NOMO-1 treated with DMSO at 0.1 percent for 48 hours (cell line): ENCODE data around the gene CACTIN.
"Not testable (repeated sequence)": the region's sequence is repeated elsewhere in the genome, so short reads cannot be mapped to it uniquely, and the experiment has no call there.

Source experiments
- DNase-seq: peaks from one replicate; lab custom pipeline; 2025; ENCODE audit not compliant: unreplicated experiment; lab: John Stamatoyannopoulos, UW

Gene CACTIN

DNA sequence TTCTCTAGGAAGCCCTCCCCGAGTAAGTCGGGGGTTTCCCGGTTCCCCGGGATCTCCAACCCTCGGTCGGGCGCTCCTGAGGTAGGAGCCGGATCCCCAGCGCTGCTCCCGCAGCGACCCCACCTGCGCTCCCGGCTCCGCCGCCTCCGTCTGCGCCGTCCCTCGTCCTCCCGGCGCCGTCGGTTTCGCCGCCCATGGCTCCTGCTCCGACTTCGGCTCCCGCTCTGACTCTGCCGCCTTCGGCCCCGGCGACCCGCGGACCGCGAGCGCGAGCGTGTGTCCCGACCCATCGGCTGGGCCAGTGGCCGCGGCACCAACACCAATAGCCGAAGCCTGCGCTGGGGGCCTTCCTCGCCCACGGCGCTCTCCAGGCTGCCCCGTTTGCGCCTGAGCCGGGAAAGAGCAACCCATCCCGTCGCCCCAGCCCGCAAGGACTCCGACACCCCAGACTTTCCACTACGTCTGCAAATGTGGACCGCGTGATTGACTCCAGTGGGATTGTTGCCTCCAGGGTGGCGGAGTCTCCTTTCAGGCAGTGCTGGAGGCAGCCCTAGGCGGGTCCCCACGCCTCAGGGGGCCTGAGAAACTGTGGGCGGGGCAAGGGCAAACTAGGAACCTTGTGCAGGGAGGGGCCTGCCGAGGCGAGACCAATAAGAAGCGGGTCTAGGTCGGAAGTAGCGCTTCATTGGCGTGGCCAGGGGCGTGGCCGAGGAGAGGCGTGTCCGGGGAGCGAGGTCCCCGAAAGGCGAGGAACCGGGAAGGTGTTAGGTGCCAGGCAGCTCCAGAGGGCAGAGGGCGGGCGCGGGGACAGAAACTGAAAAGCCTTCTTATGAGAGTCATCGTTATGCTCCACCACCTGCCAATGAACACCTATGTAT, at the start of gene CACTIN:
TSS of gene CACTIN (minus strand) at position 318 of the 878 bp plus-strand sequence. CDS start at position 290, 28 bp downstream.
- DNase-seq: peak; percentile 98

DNA sequence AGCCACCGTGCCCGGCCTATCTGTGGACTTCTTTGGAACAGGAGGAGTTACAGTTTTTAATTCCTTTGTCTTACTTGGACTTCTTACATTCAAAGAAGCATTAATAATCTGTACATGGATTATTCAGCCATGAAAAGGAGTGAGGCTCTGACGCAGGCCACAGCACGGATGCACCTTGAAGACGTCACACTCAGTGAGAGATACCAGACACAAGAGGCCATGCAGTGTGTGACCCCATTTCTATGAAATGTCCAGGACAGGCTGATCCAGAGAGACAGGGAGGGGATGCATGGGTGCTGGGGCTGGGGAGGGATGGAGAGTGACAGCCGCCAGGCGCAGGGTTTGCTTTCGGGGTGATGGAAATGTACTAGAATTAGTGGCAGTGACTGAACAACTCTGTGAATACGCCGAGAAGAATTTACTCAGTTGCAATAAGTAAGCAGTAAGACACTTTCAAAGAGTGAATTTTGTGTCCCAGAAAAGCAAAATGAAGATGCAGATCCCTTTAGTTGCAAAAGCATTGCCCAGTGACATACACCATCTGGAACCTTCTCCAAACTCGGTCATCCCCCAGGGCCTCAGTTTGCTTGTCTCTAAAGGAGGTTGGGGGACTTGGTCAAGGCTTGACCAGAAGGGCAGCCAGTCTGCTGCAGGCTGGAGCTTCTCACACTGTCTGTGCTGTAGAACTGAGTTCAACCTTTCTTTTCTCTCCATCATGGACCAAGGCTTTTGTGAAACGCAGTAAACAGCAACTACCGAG, 48.4 kb upstream of the CACTIN start:
- no peak for DNase-seq

DNA sequence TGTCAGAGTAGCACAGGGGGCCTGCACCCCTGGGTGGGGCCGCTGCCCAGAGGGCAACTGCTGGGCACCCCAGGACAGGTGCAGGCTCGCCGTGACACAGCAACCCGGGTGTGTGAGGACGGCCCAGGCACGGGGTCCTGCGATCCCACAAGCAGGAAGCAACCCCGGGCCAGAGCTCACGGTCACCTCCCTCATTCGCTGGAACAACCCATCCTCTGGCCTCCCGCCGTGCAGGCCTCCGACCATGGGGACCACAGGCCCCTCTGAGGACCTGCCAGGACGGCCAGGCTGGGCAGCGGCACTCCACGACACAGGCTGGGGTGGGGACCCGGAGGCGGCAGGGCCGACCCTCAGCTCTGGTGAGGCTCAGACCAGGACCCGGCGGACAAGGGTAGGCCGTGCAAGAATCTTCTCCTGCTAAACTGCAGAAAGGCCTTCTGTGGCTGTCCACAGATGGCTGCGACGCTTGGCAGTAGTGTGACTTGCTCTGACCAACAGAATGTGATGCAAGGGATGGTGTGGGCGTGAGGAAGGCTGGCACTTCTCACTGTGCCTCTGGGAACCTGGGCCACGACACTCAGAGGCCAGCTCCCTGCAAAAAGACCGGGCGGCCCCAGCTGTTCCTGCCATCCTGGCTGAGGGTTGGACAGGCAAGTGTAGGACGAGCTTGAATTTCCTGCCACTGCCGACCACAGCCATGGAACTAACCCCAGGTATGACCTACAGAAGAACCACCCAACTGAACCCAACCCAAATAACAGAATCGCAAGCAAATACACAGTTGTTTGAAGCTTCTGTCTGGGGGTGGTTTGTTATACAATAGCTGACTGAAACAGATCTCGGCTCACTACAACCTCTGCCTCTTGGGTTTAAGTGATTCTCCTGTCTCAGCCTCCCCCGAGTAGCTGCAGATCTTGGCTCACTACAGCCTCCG, 47.2 kb upstream of the CACTIN start:
- no peak for DNase-seq

DNA sequence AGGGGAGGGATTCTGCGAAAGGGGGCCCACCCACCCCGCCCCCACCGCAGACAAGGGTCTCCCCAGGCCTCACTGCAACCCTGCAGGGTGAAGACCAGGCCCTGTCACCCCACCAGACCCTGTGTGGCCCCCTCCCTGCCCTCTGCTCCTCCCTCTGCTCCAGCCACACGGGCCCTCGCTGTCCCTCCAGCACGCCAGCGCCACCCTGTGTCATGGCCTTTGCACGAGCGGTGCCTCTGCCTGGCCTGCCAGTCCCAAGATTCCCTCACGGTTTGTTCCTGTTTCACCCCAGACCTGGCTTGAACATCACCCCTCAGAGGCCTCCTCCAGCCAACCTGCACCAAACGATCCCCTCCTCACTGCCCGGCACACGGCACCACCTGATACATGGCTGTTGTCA, 46.4 kb upstream of the CACTIN start:
- DNase-seq: no peak

DNA sequence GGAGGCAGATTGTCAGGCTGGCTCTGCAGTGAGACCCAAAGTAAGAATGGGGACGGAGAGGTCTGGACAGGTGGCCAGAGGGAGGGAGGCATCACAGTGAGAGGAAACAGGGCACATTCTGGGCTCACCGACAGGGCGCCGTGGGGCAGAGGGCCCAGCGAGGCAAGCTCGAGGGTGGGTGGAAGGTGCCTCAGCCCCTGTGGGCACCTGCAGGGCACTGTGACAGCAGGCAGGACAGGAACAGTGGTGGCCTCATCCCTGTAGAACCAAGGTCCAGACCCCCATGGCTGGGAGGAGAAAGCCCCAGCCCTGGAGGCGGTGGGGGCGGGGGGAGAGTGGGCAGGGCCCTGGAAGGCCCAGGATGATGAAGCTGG, 46.0 kb upstream of the CACTIN start:
- no peak for DNase-seq

DNA sequence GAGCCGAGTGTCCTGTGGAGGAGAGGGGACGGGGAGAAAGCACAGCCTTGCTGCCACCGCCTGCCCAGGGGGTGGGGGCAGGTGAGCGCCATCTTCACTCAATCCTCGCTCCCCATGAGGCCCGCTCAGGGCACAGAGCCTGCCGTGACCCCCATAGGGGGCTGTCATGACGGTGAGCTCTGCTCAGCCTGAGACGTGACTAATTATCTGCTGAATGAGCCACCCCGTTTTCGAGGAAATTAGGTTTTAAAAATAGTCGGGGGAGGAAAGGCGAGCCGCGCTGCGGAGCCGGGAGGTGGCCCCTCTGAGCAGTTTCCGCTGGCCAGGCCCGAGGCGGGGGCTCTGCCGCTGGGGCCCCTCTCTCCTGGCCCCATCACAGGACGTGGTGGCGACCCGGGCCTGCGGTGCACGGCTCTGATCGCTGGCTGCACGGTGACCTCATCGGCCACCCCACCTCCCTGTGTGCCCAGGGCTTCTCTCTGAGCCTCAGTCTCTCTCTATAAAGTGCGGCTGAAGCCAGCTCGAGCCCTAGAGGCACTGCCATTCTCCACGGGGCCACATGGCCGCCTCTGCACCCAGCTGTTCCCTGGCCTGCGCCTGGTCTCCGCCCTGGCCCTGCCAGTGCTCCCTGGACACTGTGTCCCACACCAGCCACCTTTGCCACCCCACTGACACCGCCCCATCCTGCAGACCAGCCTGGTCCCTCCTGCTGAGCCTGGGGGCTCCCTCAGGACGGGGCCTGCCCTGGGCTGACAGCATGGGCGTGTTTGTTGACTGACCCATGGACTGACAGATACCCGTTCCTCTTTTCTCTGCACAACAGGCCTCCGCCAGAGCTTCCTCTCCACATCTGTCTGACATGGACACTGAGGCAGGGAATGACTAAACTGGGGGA, 45.3 kb upstream of the CACTIN start:
- no peak for DNase-seq

DNA sequence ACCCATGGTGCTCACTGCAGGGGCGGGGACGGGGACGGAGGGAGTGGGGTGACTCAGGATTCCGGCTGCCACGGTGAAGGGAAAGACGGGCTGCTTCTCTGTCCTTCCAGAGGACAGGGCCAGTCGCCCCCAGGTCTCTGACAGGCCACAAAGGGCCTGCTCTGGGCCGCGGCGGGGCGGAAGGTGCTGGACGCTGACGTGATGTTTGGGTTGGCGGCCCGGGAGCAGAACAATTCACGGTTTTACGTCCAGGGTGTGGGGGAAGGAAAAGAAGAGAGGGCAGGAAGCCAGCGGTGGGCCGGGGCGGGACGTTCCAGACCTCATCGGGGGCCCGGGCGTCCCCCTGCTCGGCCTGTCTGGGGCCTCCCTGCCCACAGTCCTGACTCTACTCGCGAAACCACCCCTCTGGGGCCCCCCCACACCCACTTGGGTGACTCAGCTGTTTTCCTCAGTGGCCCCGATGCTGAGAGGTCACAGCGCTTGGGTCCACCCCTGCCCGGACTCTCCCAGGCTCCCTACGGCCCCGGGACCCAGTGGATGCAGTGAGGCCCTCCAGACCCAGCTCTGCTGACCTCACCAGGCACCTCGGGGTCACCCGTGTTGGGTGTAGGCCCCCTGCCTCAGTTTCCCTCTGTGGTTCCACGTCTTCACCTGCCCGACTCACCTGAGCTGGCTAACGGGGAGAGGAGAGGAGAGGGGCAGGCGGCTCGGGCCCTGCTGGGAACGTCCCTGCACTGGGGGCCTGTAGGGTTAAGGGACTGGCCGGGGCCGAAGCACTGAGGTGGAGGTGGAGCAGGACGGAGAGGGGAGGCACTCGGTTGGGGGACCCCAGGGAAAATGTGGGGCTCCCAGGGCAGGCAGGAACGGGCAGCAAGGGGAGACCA, 44.4 kb upstream of the CACTIN start:
- no peak for DNase-seq

DNA sequence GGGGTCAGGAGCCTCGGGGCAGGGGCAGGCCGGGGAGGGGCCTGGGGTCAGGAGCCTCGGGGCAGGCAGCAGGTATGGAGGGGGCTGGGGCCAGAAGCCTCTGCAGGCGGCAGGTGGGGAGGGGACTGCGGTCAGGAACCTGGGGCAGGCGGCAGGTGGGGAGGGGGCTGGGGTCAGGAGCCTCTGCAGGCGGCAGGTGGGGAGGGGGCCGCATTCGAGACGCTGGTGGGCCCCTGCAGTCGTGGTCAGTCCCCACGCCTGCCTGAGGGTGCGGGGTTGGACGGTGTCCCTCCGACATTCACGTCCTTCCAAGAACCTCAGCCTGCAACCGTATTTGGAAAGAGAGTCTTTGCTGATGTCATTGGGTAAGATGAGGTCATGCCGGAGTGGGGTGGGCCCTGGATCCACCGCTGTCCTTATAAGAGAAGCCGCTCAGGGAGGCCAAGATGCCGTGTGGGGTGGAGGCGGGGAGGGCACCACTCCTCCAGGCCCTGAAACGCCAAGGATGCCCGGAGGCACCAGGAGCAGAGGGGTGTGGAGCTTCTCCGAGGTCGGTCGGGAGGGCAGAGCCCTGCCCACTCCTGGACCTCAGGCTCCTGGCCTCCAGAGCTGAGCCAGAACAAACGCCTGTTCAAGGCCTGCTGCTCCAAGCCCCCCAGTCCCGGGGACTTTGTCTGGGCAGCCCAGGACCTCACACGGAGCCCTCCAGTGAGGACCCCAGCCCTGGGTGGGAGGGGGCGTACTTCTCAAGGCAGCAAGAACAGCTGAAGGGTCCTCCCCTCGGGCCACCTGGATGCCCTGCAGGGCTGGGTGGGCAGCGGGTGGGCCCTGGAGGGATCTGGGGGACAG, 43.6 kb upstream of the CACTIN start:
- no peak for DNase-seq

DNA sequence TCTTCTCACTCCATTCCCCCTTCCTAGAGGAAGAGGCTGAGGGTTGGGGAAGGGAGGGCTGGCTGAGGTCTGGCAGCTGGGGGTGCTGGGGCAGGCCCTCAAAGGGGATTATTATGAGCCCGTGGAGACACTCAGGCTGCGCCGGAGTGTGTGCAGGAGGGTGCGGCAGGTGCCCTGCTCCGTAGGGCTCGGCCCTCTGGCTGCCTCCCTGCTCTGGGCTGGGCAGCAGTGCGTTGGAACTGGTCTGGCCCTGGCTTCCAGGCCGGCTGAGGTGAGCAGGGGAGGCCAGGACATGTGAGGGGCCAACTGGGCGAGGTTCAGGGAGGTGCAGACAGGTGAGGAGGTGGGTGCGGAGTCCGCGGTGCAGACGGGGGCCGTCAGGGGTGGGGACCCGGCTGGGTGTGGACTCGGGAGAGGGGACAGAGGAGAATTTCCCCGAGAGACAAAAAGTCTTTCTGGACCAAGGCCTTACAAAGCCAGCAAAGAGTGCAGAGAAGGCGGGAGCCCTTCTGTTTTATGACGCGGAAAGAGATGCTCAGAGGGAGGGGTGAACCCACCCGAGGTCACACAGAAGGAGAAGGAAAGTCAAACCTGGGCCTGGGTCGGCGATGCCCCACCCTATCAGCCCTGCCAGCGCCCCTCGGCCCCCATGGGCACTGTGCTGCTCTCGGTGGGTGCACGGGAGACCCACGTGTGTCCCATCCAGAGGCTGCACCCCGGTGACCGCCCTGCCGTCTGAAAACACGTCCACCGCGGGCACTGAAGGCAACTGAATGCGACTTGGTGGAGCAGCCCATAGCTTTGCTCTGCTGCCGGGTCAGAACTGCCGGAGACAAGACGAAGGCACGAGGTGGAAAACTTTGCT, 42.7 kb upstream of the CACTIN start:
- no peak for DNase-seq

DNA sequence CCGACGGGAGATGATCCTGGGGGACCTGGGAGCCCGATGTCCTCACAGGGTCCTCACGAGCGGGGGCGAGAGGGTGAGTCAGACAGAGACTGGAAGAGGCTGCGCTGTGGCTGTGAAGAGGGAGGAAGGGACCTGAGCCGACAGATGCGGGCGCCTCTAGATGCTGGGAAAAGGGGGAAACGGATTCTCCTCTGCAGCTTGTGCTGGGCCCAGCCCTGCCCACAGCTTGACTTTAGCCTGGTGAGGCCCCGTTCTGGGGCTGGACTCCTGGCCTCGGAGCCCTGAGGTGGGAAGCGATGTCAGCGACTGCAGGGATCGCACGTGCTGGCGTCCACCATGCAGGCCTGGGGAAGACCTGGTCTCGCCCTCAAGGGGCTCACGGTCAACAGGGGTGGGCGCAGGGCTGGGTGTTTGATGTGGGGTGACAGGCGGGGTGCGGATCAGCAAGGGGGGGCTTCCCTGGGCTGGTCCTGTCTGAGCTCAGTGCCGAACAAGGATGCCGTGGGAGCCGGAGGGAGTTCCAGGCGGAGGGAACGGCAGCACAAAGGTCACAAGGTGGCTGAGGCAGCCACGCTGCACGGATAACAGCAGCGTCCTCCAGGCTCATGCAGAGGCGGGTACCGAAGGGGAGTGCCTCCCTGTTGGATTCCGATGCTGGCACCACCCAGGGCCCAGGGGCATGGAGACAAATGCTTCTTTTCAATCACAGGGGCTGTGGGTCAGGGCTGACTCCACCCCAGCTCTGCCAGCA, 41.9 kb upstream of the CACTIN start:
- no peak for DNase-seq

DNA sequence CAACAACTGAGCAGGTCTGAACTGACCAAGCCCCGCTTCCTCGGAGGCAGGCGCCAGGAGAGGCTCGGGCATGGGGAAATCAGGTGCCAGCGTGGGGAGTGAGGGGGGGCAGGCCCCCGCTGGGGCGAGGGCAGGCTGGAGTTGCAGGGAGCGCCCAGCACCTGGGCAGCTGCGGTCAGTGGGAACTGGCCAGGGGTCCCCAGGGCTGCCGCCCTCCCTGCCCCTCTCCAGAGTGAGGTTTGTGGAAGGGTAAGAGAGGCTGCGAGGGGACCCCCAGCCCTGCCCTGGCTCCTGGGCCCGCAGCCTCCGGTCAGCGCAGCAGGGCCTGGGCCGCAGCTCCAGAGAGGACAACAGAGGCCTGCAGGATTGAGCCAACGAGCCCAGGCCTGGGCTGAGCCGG, 41.2 kb upstream of the CACTIN start:
- no peak for DNase-seq

DNA sequence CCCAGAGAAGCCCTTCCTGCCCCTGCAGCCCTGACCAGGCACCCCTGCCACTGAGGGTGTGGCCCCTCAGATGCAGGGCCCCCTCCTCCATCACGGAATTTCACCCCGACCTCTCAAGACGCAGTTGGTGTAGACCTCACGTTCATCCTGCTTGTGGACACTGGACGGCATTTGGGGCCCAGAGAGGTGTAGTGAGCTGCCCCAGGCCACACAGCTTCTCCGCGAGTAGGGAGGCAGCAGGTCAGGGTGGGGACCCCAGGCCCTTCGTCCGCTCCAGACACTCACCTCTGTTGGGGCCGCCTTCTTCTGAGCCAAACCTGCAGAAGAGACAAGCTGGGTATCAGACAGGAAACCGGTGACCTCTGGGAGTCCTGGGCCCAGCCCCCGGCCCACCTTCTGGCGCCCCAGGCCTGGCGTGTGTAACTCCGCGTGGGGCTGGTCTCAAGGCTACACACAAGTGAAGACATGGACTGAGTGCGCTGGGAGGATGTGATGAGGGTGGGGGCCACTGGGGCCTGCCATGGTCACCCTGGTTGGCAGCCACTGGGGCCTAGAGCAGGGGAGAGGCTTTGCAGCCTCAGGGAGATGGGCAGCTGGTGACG, 40.5 kb upstream of the CACTIN start:
- DNase-seq: no peak

DNA sequence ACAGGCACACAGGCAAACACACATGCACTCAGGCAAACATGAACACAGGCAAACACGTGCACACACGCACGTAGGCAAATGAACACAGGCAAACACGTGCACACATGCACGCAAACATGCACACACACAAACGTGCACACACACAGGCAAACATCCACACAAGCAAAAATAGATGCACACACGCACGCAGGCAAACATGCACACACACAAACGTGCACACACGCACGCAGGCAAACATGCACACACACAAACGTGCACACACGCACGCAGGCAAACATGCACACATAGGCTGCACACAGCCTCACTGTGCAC, 39.9 kb upstream of the CACTIN start:
- DNase-seq: not testable (repeated sequence)

DNA sequence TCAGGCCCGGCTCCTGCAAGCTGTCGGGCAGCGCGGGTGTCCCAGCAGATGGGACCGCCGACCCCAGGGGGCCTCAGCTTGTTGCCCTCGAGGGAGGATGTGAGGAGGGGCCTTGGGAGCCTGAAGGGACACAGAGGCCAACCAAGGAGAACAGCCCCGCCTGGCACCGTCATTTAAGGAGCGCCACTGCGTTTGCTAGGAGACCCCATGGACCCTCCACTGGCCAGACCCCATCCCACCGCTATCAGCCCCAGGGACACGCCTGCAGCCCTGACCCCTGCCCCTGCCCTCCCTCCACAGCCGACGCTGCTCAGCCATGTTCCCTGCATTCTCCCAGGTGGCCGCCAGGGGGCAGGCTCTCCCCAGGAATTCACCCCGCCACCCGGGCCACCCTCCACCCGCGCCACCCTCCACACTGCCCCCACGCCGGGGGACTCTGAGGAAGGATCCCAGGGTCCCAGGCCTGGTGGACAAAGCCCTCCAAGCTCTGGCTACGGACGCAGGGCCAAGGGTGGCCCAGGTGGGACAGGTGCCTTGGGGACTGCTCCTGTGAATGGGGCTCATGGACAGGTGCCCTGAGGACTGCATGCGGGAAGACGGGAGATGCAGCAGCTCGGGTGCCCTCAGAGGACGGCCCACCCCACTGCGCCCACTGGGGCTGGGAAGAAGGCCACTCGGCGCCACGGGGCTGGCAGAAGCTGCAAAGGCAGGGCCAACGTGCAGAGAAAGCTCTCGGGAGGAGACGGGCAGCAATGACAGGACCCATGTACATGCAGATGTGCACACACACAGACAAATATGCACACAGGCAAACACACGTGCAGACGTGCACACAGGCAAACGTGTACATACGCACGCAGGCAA, 39.3 kb upstream of the CACTIN start:
- peak; percentile 16 for DNase-seq

DNA sequence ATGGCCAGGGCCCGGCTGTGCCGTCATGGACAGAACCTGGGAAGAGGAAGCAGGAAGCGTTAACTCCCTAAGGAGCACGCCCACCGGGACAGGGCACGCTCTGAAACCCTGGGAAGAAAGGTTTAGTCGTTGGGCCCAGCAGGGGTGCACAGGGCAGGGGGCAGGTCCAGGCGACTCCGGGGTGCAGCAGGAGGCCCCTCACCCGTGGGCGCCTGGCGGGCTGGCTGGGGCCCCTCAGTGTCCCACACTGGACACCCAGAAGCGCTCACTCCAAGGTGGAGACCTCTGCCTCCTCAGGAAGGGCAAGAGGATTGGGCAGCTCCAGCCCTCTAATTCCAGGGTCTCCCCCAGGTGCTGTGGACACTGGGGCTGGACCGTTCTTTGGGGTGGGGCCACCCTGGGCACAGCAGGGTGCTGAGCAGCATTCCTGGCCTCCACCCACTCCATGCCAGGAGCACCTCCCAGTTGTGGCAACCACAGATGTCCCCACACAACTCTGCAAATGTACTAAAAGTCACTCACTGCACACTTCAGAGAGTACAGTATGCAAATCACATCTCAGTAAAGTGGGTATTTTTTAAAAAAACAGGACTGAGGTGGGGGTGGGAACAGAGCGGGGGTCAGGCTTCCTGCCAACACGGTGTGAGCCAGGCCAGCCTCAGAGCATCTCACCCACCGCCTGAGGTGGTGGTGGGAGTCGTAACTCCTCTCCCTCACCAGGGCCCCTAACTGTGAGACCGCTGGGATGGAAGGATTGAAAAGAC, 38.5 kb upstream of the CACTIN start:
- DNase-seq: no peak
